Forelimb muscle (tissue), 1 donor: ENCODE results near the gene LYZL1. TPM values are rescaled to one million over a fixed set of nuclear protein-coding genes. Genes with fewer than 3 reads are reported as not detected.
A peak's percentile ranks its signal among the peaks of the same experiment; 100 is the strongest.
"Not testable (repeated sequence)": the region's sequence is repeated elsewhere in the genome, so short reads cannot be mapped to it uniquely, and the experiment has no call there.

ENCODE experiments used
- DNase-seq: peaks from one replicate; pipeline ENCODE4 v3.0.0-alpha.2; 2013; ENCODE audit warnings: low read depth
- polyA plus RNA-seq: library from polyadenylated mRNA; unstranded; fragments of 120-200 nt; gene quantifications from one replicate; pipeline ENCODE4 v1.2.1, GENCODE V29; 2013; ENCODE audit not compliant: insufficient read length

Gene LYZL1
- polyA plus RNA-seq, 1 donor: not detected

DNA sequence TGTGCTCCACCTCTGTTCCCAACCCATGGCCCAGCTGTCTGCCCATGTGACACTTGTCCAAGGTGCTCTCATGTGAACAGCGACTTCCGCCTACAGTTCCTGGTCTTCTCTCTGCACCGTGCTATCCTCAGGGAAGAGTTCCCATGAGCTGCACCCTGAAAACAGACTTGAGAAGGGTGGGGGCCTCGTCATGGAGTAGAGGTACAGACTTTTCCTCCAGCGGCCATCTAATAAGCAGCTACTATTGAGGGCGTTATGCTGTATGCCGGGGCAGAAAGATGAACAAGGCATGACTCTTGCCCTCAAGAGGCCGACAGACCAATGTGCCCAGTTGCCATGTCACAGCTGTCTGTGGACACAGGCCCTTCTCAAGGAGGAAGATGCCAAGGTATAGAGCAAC lies 25.4 kb upstream of the LYZL1 start:
- no peak for DNase-seq

DNA sequence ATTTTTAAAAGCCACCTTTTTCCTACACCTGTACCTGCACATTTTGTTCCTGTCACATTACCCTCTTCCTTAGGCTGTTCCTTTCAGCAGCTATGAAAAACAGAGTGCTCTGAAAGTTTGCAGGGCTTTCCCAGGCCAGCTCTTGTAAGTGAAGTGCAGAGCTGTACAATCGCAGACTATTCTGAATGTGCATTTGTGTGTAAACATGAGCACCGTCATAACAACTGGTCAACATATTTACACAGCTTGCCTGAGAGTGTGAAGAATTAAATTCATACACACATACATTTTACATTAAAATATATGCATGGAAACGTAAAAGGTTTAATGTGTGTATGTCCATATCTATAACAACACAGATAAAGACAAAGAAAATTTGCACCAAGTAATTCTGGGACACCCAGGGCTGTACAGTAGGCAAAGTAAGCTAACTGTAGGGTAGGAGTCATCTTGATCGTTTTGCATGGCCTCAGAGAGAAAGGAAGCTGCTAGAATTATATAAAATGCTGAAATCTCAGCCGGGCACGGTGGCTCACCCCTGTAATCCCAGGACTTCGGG lies 23.6 kb upstream of the LYZL1 start:
- no peak for DNase-seq

DNA sequence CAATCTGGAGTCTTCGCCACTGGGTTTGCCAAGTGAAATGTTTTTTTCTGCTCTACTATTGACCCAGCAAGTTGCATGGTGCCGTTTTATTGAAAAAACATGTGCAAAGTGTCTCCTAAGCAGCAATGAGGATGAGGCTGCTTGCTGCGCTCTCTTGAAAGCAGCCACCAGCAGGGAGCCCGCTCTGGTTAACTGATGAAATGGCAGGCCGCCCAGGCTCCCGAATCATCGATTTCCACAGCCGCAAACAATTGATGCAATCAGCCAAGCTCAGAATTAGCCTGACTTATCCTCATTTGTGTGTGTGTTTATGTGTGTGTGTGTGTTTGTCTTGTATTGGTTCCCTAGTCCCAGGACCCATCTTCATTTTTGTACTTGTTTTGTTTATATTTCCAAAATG lies 22.2 kb upstream of the LYZL1 start:
- DNase-seq: no peak

DNA sequence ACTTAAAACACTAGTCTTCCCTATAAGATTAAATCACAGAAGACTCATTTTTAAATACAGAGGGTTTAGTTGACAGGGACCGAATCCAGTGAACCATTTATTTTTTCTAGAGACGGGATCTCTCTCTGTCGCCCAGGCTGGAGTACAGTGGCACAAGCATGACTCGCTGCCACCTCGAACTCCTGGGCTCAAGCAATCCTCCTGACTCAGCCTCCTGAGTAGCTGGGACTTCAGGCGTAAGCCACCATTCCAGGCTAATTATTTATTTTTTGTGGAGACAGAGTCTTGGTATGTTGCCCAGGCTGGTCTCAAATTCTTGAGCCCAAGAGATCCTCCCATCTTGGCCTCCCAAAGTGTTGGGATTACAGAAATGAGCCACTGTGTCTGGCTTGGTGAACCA lies 20.9 kb upstream of the LYZL1 start:
- no peak for DNase-seq

DNA sequence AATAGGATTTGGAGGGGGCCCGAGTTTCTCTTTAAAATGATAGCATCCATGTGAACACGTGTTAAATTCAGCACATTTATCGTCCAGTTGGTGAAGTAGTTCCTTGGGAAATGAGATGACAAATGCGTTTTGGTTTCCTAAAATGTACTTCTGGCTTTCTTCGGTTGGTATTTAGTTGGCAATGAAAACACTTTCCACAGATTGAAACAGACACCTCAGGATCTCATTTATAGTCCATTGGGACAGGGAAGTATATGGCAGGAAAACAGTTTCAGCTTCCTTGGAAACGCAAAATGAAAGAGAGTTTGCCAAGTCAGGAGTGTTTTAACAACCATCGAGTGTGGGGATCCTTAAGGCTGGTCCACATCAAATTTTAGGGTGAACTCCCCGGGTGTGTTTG lies 19.4 kb upstream of the LYZL1 start:
- DNase-seq: no peak

DNA sequence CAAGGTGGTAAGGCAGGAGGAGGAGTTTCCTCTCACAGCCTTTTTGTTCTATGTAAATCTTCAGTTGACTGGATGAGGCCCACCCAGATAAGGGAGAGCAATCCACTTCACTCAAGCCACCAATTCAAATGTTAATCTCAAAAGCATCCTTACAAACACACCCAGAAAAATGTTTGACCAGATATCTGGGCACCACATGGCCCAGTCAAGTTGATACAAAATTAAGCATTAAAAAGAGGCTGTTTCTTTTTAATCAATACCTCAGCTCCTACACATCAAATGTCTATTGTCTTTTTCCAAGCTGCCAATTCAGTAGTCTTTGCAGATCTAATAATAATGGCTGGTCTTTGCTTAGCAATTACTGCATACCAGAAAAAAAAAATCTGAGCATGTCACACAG lies 18.0 kb upstream of the LYZL1 start:
- DNase-seq: no peak

DNA sequence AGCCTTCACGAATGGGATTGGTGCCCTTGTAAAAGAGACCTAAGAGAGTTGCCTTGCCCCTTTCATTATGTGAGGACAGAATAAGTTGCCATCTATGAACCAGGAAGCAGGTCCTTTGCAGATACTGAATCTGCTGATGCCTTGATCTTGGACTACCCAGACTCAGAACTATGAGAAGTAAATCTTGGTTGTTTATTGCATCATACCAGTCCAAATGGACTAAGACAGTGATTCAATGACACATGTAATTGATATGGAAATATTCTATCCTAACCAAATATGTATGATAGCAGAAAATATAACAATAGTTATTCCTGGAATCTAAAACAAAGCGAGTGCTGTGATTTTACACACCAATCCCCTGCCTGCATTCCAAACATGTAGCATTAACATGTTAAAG lies 17.0 kb upstream of the LYZL1 start:
- no peak for DNase-seq

DNA sequence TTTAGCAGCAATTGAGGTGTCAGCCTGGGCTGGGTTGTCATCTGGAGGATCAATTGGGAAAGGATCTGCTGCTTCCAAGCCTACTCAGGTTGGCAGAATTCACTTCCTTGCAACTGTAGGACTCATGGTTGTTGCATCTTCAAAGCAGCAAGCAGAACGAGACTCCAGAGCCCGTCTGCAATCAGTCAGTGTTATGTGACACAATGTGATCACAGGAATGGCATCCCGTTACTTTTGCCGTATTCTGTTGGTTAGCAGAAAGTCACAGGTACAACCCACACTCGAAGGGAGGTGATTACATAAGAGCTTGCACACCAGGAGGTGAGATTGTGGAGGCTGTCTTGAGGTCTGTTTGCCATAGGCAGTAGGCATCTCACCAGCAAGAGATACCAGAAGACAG lies 15.4 kb upstream of the LYZL1 start:
- no peak for DNase-seq

DNA sequence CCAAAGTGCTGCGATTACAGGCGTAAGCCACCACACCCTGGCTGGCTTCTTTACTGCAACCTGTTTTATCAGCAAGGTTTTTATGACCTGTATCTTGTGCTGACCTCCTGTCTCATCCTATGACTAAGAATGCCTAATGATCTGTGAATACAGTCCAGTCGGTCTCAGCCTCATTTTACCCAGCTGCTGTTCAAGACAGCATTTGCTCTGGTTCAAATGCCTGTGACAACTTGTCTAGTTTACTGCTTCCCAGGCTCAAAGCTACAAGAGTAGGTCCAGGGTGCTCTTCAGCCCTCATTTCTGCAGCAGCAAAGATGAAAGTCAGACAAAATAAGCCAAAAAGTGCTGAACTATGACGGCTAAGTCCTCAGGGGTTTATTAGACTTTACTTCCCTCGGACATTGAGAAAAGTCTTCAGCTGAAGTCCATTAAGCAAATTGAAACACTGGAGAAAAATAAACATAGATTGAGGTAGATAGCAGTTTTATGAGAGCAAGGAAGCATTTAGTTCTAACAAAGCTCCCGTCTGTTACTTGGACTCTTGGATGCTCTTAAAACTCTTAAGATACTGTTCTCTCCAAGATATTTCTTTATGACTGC lies 12.5 kb upstream of the LYZL1 start:
- no peak for DNase-seq

DNA sequence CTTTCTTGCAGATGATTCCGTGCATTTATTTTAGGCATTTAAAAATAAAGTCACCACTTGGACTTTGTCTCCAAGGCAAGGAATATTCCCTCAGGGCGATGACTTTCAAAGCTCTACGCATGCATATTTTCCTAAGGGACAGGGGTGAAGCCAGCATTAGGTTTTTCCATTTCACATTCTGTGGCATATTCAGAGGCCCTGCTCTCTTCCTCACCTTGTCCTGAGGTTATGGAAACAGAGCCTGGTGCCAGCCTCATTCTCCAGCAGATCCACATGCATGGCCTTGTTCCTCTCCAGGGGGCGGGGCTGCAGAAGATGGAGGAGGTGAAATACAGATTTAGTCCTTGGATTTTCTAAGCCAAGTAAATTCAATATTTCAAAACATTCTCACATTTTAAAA lies 11.6 kb upstream of the LYZL1 start:
- no peak for DNase-seq

DNA sequence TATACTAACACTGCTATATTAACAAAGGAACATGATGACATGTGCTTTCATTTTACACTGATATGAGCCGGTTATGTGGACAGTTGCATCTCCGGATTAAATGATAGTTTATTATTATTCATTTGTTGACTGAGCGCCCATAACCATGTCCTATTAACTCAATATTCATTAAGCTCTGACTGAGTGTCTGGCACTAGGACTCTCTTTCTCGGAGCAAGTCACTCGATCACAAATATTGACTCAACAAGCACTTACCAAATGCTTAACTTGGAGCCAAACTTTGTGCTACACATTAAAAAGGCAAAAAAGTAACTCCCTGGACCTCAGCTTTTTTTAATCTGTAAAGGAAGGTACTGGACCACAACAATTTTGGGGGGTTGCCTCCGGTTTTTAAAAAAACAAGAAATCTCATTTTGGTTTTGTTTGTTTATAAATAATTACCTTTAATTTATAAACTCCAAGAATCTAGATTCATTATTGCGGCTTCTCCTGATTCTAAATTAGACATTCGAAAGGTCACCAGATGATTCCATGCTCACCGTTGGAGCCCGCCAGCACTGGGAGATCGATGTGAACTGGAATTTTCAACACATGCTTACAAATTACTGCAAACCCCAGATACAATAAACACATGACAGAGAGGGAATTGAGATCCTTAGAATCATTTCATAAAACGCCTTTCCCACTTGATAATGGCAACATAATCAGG lies 8.9 kb upstream of the LYZL1 start:
- no peak for DNase-seq

DNA sequence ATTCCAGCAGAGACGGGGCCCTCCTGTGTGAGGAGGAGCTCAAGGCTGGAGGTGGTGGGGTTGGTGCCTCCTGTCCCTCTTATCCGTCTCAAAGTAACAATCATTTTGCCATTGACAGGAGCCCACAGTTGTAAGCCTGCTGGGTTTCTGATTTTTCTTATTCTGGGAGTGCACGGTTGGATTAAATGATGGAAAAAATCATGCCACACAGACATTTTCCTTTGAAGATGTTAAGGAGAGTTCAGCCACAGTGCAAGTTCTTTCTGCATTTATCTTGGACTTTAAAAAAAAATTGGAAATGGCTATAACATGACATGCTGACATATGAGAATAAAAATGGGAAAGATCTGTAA lies 8.4 kb upstream of the LYZL1 start:
- DNase-seq: no peak

DNA sequence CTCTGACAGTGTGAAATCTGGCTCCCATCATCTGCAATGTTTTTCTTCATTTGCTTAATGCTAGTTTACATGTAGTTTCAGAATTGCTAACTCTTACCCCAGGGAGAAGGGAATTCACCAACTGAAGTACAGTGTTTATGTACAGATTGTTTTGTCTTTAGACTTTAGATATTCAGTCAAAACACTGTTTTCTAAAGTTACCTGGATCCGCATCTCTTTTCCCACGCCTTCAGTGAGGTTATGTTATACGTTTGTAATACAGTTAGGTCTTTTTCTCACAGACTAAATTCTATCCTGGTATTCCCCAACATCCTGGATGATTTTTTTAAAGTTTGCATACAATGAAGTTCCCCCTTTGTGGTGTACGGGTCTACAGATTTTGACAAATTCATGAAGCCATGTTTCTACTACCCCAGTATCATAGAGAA lies 3.2 kb upstream of the LYZL1 start:
- DNase-seq: no peak

DNA sequence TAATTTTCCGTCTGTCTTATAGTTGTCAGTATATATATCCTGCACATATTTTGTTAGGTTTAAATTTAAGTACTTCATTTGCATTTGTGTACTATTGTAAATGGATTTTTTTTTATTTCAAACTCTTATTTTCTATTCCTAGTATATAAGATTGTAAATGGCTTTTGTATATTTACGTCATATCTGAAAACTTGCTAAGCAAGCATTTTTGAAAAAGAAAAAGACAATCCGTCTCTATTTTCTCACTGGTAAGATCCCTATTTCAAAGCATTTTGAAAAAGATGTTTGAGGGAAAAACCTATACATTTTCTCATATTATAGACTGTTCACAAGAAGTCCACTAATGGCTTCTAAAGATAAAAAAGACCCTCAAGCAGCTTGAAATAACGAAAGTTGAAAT lies 1.2 kb upstream of the LYZL1 start:
- no peak for DNase-seq

DNA sequence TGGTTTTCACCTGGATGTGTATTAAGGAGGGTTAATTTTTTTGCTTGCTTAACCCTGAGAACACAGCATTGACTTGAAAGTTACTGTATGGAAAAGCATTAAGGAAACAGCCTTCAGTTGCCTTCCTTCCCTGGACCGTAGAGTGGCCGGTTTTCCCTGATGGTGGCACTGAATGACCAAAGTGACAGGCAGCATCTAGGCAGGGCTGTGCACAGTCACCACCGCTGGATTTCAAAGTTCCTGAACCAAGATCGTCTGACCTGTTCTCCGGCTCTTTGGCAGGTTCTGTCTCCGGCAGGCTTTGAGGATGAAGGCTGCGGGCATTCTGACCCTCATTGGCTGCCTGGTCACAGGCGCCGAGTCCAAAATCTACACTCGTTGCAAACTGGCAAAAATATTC lies 2.7 kb downstream of the LYZL1 start:
- not testable (repeated sequence) for DNase-seq

DNA sequence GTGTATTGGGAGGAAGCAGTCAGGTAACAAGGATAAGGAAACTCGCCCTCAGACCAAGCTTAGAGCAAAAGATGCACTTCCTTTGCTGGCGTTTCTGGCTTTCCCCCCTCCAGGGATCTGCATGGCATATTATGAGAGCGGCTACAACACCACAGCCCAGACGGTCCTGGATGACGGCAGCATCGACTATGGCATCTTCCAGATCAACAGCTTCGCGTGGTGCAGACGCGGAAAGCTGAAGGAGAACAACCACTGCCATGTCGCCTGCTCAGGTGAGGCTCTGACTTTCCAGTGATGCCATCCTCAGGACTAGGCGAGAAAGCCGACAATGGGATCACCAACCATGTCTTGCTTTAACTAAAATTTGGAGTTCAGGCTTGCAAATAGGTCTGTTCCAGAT lies 3.5 kb downstream of the LYZL1 start:
- not testable (repeated sequence) for DNase-seq

DNA sequence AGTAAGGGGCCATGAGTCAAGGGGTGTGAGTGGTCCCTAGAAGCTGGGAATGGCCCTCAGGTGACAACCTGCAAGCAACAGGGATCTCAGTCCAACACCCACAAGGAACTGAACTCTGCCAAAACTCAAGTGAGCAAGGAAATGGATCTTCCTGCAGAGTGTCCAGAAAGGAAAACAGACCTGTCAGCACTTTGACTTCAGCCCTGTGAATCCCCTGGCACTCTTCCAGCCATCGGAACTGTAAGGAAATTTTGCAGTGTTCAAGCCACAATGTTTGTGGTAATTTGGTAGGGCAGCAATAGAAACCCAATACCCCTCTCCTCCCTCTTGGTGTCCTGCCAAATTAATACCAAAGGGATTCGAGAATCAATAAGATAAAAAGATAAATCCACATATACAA lies 6.9 kb downstream of the LYZL1 start:
- DNase-seq: no peak

DNA sequence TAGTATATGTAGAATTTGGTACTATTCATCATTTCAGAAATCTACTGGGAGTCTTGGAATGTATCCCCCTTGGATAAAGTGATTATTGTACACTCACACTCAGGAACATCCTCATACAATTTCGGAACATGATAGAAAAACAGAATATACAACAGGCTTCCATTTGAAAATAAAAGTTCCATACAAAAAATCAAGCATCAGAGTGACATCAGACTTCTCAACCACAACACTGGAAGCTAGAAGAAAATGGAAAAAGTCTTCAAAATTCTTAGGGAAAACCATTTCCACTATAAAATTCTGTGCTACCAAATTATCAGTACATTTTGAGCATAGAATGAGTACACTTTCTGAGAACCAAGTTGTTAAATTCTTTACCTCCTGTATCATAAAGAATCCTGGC lies 8.8 kb downstream of the LYZL1 start:
- DNase-seq: no peak

DNA sequence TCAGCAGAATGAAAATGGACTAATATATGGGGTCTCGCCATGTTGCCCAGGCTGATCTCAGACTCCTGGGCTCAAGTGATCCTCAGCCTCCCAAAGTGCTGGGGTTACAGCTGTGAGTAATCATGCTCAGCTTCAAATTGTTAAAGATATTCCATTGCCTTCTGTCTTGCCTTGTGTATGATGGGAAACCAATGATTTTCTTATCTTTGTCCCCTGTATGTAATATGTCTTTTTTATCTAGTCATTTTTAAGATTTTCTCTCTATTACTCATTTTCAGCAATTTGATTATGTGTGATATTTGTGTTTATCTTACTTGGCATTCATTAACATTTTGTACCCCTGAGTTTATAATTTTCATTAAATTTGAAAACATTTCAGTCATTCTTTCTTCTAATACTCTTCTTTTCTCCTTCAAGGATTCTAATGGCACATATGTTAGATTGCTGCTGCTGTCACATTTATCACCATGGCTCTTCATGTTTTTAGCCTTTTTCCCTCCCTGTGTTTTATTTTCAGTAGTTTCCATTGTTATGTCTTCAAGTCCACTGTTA lies 12.6 kb downstream of the LYZL1 start:
- no peak for DNase-seq

DNA sequence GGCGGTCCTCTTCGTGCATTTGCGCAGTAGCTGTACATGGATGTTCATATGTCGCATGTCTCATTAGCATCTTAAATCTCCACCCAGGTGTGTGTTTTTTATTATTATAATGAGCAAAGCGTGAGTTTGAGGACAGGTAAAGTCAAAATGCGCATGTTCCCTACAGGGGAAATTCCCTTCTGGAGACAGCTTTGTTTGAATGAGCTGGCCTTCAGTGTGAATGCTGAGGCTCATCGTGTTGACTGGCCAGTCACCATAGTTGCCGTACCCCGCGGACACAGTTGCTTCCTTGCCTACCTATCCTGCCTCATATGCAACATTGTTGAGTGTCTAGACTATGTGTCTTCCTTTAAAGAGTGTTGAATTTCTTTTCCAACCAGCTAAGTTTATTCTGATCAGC lies 13.6 kb downstream of the LYZL1 start:
- DNase-seq: no peak

DNA sequence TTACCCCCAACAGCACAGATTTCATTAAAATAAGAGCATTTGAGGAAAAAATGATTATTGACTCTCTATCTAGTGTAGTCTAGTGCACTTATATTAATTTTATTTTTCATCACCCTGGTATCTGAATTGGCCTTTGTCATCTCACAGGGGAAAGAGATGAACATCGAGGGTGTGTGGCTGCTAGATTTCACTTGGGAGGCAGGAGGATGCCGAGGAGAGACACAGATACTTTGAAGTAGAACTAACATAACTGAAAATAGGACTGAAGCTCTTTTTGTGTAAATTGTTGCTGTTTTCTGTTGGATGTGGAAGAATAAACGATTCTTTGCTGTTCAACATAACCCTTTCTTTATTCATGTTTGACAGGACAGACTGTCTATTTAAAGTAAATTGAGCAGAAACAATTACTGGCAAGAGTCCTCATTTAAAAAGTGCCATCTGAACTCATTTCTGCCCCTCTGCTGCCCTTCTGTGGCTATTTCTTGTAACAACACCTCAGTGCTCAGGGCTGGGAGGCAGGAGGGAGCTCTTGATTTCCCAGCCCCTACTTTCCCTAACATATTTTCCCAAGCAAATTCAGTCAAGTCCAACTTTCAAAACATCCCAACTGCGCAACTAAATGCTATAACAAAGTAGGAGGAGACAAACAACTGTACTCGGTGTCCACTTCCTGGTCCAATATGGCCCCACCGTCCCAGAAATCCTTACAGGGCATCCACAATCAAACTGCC lies 15.6 kb downstream of the LYZL1 start:
- peak; percentile 53 for DNase-seq

DNA sequence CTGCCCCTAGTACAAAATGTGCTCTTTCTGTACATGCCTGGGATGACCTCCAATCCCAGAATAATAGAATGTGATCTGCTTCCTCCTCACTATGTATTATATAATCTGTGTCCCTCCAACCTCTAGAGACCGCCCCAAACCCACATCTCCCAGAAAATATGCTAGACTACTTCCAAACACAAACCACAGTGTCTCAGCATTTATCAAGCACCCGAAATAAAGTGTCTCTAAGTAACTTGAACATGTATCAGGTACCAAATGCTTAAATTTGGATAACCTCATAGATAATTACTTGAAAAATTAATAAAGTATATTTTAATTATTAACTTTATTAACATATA lies 16.1 kb downstream of the LYZL1 start:
- no peak for DNase-seq

DNA sequence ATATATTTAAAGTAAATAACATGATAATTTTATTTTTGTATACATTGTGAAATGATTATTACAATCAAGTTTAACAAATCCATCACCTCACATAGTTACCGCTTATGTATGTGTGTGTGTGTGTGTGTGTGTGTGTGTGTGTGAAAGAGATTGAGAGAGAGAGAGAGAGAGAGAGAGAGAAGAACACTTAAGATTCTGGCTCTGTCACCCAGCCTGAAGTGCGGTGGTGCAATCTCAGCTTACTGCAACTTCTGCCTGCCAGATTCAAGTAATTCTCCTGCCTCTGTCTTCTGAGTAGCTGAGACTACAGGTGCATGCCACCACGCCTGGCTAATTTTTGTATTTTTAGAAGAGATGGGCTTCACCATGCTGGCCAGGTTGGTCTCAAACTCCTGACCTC lies 17.8 kb downstream of the LYZL1 start:
- no peak for DNase-seq
